KMS-11 (cell line): Measurements from ENCODE around the gene EIPR1.
"Not testable (repeated sequence)": the region's sequence is repeated elsewhere in the genome, so short reads cannot be mapped to it uniquely, and the experiment has no call there.

Experiments used
- H2AFZ ChIP-seq: fragments of 200-600 bp; sonication (generic); 2 replicates; pipeline ENCODE4 v1.6.1; 2016; ENCODE audit warnings: antibody characterized with exemption, mixed run types, low read depth
- H3K27ac ChIP-seq: fragments of 200-600 bp; sonication (generic); 2 replicates; pipeline ENCODE4 v1.6.1; 2016; ENCODE audit warnings: mild to moderate bottlenecking, mixed run types
- H3K27me3 ChIP-seq: fragments of 200-600 bp; sonication (generic); 2 replicates; pipeline ENCODE4 v1.6.1; 2017; ENCODE audit warnings: mild to moderate bottlenecking, low read depth, mixed run types, moderate library complexity; ENCODE audit not compliant: insufficient read depth
- H3K36me3 ChIP-seq: fragments of 200-600 bp; sonication (generic); 2 replicates; pipeline ENCODE4 v1.6.1; 2017; ENCODE audit warnings: mild to moderate bottlenecking, mixed run types; ENCODE audit not compliant: insufficient read depth
- H3K4me1 ChIP-seq: fragments of 200-600 bp; sonication (generic); 2 replicates; pipeline ENCODE4 v1.6.1; 2016; ENCODE audit warnings: mild to moderate bottlenecking, low read depth, mixed run types; ENCODE audit not compliant: poor library complexity, severe bottlenecking
- H3K4me2 ChIP-seq: fragments of 200-600 bp; sonication (generic); 2 replicates; pipeline ENCODE4 v1.7.0; 2016; ENCODE audit warnings: mild to moderate bottlenecking, mixed run types
- H3K4me3 ChIP-seq: fragments of 200-600 bp; sonication (generic); IDR thresholded peaks from 2 replicates; pipeline ENCODE4 v1.6.1; 2017; ENCODE audit warnings: low read depth, low read length, mixed read lengths; ENCODE audit not compliant: insufficient read depth
- H3K79me2 ChIP-seq: fragments of 200-600 bp; sonication (generic); 2 replicates; pipeline ENCODE4 v1.6.1; 2016; ENCODE audit warnings: low read depth, mixed run types; ENCODE audit not compliant: insufficient read depth
- H3K9ac ChIP-seq: fragments of 200-600 bp; sonication (generic); 2 replicates; pipeline ENCODE4 v1.6.1; 2016; ENCODE audit warnings: mild to moderate bottlenecking, mixed run types
- H4K20me1 ChIP-seq: fragments of 200-600 bp; sonication (generic); 2 replicates; pipeline ENCODE4 v1.6.1; 2016; ENCODE audit warnings: mild to moderate bottlenecking, mixed run types; ENCODE audit not compliant: insufficient read depth
- TF ChIP-seq, protein P1 (sequence below): fragments of 200-600 bp; sonication (generic); conservative IDR thresholded peaks from 2 replicates; pipeline ENCODE4 v1.6.1; 2017; ENCODE audit warnings: low read depth, mild to moderate bottlenecking, antibody characterized with exemption, low read length, moderate library complexity, mixed read lengths

EIPR1 gene

DNA sequence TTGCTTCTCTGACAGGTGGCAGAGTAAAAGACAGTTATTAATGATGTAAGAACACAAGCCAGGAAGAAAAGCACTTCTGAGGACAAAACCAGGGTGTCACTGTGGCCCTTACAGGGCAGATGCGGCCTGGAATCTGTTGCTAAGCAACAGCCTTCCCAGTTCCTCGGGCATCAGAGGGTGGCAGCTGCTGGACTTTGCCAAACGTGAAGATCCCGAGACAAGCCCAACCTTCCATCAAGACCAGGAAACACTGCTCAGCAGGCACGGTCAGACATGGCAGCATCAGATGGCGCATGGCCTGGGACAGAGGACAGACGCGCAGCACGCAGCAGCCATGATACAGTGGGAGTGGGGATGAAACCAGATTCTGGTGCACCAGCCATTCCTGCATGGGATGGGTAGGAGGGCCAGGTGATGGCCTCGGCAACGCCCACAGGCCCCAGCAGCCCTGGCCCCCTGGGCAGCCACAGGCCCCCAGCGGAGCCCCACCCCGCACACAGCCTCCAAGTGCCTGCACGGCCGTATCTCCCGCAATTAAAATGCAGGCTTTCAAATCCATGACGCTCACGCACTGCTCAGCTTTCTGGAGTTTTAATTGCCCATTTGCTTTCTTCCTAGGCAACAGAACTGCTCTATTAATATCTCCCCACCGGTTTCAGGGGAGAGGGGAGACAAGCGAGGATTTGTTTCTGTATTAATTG is 89.0 kb downstream of the EIPR1 start:
- TF ChIP-seq, protein P1, sequence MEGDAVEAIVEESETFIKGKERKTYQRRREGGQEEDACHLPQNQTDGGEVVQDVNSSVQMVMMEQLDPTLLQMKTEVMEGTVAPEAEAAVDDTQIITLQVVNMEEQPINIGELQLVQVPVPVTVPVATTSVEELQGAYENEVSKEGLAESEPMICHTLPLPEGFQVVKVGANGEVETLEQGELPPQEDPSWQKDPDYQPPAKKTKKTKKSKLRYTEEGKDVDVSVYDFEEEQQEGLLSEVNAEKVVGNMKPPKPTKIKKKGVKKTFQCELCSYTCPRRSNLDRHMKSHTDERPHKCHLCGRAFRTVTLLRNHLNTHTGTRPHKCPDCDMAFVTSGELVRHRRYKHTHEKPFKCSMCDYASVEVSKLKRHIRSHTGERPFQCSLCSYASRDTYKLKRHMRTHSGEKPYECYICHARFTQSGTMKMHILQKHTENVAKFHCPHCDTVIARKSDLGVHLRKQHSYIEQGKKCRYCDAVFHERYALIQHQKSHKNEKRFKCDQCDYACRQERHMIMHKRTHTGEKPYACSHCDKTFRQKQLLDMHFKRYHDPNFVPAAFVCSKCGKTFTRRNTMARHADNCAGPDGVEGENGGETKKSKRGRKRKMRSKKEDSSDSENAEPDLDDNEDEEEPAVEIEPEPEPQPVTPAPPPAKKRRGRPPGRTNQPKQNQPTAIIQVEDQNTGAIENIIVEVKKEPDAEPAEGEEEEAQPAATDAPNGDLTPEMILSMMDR, result no peak
- no peak overlapping the region for H3K9ac ChIP-seq
- H3K4me3 ChIP-seq, result no peak overlapping the region
- H3K4me1 ChIP-seq, result no peaks in the 10 kb centered on the region
- H3K4me2 ChIP-seq, result no peak overlapping the region
- H2AFZ ChIP-seq, result no peak overlapping the region
- H3K79me2 ChIP-seq, result no peaks in the 10 kb centered on the region
- H4K20me1 ChIP-seq, result no peaks in the 10 kb centered on the region
- no peaks in the 10 kb centered on the region for H3K27me3 ChIP-seq
- H3K27ac ChIP-seq, result no peak overlapping the region
- H3K36me3 ChIP-seq, result no peaks in the 10 kb centered on the region

DNA sequence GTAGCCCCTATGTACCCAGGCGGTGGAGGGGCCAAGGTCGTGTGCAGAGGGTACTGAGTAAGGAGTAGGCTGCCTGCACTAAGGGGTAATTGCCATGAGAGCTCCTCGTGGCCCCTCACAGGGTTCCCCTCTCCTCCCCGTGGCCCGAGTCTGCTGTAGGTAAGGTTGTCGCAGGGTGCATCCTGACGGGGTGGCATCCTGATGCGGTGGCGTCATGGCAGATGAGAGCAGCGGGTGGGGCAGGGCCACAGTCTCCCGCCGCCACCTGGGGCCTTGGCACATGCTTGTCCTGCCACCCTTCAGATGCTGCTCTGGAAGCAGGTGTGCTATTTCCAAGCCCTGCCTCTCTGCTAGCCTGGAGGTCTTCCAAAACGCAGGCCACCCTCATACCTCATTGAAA is 89.7 kb downstream of the EIPR1 start:
- Histone ChIP-seq H3K27me3 (no peaks in the 10 kb centered on the region), H3K4me3 (no peak overlapping the region), H3K4me2 (no peak overlapping the region), H4K20me1 (no peaks in the 10 kb centered on the region), H3K9ac (no peak overlapping the region), H3K79me2 (no peaks in the 10 kb centered on the region), H3K27ac (no peak overlapping the region), H2AFZ (no peak overlapping the region), H3K4me1 (no peaks in the 10 kb centered on the region), H3K36me3 (no peaks in the 10 kb centered on the region)
- TF ChIP-seq, protein P1, result no peak

- not testable (repeated sequence) for H2AFZ ChIP-seq, H3K27ac ChIP-seq, H3K4me1 ChIP-seq, H4K20me1 ChIP-seq, H3K9ac ChIP-seq, H3K27me3 ChIP-seq, H3K4me3 ChIP-seq, H3K4me2 ChIP-seq, H3K79me2 ChIP-seq, H3K36me3 ChIP-seq
Measured at GRCh38 chr2:3286646-3287036, 91.0 kb downstream of the EIPR1 start.

- H4K20me1 ChIP-seq, result no peaks in the 10 kb centered on the region
- H3K27me3 ChIP-seq, result no peaks in the 10 kb centered on the region
- no peaks in the 10 kb centered on the region for H3K36me3 ChIP-seq
- no peak overlapping the region for H3K27ac ChIP-seq
- no peak overlapping the region for H3K4me2 ChIP-seq
- no peaks in the 10 kb centered on the region for H3K4me1 ChIP-seq
- H3K79me2 ChIP-seq, result no peaks in the 10 kb centered on the region
- no peak overlapping the region for H3K9ac ChIP-seq
- H3K4me3 ChIP-seq, result no peak overlapping the region
- no peak overlapping the region for H2AFZ ChIP-seq
- TF ChIP-seq, protein P1, result no peak
Measured at GRCh38 chr2:3285901-3286645, 91.5 kb downstream of the EIPR1 start.
